ENCODE data around the gene PDE6D.

The PDE6D gene

DNA sequence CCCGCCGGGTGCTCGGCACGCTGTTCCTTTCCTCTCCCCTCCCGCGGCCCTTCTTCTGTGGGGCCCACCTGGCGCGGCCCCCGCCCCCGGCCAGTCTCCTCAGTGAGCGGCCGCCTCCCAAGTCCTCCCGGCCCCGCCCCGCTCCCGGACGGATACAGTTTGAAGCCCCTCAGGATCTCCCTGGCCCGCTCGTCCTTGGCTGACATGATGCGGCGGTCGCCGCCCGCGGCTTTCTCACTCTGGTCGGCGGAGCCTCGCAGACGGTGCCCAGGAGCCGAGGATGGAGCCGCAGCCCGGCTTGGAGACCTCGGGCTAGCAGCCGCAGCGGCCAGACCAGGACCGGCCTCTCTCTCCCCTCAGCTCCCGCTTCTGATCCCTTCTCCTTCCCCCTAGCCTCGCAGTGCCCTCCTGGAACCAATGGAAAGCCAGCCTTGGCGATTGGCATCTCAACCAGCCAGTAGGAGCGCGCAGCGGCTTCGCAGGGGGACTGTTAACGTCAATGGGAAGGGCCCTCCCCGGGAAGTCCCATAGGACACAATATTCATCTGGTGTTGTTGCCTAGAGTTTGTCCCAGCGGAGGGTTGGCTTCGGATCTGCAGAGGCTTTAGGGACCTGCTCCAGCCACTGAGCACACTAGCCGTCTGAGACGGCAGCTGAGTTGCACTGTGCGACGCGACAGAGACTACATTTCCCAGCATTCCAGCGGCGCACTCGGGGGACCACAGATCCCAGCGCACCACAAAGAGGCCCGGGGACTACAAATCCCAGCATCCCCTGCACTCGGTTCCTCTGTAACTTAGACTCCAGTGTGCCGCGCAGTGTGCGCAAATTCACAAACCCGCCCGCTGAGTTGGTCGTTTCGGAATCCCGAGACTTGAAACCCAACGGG lies at the start of gene PDE6D:
Gene PDE6D (minus strand): TSS at position 374 of the 889 bp plus-strand sequence. CDS start 168 bp downstream, at position 206.
- H3K27ac ChIP-seq = peak within 1 kb of the TSS; percentile 62
- DNase-seq (ENCODE audit: low read depth, low spot score) = peak; percentile 97

DNA sequence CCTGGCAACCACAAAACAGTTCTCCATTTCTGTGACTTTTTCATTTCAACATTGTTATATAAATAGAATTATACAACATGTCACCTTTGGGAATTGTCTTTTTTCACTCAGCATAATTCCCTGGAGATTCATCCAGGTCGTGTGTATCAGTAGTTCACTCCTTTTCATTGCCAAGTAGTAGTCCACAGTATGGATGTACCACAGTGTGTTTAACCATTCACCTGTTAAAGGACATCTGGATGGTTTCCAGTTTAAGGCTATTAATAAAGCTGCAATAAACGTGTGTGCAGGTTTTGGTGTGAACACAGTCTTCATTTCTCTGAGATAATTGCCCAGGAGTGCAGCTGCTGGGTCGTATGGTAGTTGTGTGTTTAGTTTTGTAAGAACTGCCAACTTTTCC lies 40.8 kb upstream of the PDE6D start:
- DNase-seq (ENCODE audit: low read depth, low spot score) = no peak
- no peak overlapping the region for H3K27ac ChIP-seq

- no peak for DNase-seq (ENCODE audit: low read depth, low spot score)
- no peak overlapping the region for H3K27ac ChIP-seq
Measured at GRCh38 chr2:231820786-231821303, 39.8 kb upstream of the PDE6D start.

GRCh38 chr2:231819447-231820042 lies 38.5 kb upstream of the PDE6D start:
- DNase-seq (ENCODE audit: low read depth, low spot score) = no peak
- no peak overlapping the region for H3K27ac ChIP-seq

DNA sequence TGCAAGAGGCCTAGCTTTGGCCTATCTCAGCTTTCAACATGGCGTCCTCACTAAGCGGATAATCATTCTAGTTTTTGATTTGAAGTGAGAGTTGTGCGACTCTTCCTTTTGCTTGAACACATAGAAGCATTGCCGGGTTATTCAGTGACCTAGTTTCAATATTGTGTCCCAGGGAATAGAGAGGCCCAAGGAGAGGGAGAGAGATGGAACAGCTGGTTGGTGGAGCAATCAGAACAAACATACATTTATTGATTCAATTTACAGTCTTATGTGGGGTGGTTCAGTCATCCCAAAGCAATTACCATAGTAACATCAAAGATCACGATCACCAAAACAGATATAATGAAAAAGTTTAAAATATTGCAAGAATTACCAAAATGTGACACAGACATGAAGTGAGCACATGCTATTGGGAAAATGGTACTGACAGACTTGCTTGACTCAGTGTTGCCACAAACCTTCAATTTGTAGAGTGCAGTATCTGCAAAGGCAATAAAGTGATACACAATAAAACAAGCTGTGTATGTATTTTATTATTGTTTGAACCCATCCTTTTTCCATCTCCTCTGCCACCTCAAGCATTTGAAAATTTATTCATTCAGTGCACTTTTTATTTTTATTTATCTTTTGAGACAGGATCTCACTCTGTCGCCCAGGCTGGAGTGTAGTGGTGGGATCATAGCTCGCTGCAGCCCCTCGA lies 35.4 kb upstream of the PDE6D start:
- H3K27ac ChIP-seq = no peak overlapping the region
- DNase-seq (ENCODE audit: low read depth, low spot score) = no peak

GRCh38 chr2:231810905-231811304 lies 29.8 kb upstream of the PDE6D start:
- no peak for DNase-seq (ENCODE audit: low read depth, low spot score)
- peak overlapping the region; percentile 38 for H3K27ac ChIP-seq

DNA sequence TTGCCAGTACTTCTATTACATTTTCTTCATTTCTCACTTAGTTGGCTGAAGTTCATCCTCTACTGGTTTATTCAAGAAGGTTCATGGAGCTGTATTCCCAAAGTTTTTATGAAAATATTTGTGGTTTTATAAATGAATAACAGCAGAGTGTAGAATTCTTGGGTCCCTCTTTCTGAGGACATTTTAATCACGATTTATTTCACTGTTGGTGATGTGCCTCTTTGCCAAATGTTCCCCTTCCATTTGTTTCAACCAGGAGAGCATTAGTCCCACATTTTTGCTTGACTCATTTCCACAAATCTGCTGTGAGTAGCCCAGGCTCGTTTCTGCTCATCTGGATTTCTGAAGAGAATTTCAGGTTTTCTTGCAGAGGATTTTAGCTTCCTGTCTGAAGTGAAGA lies 25.9 kb upstream of the PDE6D start:
- no peak for DNase-seq (ENCODE audit: low read depth, low spot score)
- H3K27ac ChIP-seq = no peak overlapping the region

DNA sequence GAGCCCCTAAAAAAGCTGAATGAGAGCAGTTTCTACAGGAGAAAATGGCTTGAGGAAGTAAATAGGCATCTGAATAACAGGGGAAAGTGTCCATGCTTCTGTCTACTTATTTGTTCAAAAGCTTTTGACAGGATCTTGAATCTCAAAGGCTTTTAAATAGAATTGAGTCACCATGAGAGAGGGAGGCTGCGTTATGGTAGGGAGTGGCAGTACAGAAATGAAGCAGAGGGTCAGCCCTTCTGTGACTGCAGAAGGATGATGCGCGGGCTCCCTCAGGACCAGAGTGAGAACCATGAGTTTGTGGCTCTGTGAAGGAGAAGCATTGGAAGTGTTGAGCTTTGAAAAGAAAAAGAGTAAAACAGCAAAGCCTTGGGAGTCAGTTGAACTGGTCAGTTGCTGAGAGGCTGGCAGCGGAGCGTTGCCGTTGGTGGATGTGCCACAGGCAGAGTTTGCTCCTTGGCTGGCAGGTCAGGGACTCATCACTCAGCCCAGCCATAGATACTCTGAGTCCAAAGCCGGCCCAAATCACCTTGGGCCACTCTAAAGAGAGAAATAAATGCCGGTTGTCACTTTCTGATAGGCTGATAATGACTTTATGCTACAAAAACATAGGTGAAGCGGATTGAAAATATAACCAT lies 22.5 kb upstream of the PDE6D start:
- no peak overlapping the region for H3K27ac ChIP-seq
- no peak for DNase-seq (ENCODE audit: low read depth, low spot score)

GRCh38 chr2:231800493-231801091 lies 19.5 kb upstream of the PDE6D start:
- DNase-seq (ENCODE audit: low read depth, low spot score) = no peak
- no peak overlapping the region for H3K27ac ChIP-seq

DNA sequence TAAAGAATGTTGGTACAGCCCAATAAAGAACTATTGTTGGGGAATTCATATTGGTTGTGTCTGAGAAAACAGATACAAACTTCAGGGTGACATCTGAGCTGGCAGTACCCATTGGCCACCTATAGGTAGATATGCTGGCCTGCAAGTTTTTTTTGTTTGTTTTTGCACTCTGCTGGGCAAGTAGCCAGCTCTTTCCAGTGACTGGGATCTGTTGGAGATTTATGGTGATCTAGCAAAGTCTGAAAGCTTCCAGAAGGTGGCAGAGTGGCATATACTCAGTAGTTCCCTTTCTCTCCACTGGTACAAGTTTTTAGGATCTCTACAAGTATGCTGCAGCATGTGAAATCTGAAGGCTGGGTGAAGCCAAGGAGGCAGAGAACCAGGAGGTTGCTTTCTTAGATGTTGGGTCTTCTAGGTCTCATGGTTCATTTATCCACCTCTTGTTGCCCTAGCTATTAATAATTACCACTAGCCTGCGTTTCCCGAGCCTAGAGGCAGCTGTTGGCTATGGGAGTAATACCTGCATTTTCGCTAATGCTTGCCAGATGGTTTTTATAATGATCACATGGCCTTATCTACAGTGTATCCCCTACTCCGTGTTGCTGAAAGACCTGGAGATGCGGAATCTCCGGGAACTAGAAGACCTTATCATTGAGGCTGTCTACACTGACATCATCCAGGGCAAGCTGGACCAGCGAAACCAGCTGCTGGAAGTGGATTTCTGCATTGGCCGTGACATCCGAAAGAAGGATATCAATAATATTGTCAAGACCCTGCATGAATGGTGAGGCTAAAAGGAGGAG lies 14.6 kb upstream of the PDE6D start:
- DNase-seq (ENCODE audit: low read depth, low spot score) = peak; percentile 68
- peak overlapping the region; percentile 64 for H3K27ac ChIP-seq

GRCh38 chr2:231794383-231794782 lies 13.3 kb upstream of the PDE6D start:
- no peak for DNase-seq (ENCODE audit: low read depth, low spot score)
- H3K27ac ChIP-seq = peak overlapping the region; percentile 64

DNA sequence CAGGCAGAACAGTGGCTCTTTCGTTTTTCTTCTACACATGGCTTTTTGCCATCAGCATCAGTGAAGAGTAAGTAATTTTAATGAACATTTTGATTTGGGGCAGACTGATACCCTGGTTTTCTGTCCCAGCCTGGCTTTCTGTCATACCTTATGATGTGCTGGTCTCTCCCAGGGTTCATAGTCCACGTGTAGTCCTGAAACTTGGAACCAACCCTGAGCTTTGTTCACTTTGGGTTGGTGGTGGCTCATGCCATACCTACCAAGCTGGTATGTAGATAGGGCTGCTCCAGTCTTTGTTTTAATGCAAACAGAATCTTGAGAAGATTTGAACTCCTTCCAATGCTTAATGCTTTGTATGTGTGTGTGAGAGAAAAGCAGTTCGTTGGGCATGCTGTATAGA lies 10.0 kb upstream of the PDE6D start:
- H3K27ac ChIP-seq = no peak overlapping the region
- no peak for DNase-seq (ENCODE audit: low read depth, low spot score)

DNA sequence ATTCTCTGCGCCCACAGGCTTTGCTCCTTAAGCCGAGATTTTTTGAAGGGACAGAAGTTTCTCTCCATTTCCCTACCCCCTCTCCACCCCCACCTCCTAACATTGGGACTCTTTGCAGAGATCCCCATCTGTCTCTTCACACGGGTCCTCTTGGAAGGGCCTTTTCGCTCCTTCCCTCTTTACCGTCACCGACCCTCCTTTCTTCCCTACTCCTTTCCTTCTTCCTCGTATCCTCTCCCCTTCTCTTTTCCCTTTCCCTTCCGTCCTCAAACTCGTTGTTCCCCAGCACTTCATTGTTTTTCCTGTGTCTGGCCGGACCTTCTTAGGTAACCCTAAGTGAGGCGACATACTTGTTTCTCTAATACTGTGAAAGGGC lies 5.8 kb upstream of the PDE6D start:
- no peak for DNase-seq (ENCODE audit: low read depth, low spot score)
- H3K27ac ChIP-seq = peak overlapping the region; percentile 47

DNA sequence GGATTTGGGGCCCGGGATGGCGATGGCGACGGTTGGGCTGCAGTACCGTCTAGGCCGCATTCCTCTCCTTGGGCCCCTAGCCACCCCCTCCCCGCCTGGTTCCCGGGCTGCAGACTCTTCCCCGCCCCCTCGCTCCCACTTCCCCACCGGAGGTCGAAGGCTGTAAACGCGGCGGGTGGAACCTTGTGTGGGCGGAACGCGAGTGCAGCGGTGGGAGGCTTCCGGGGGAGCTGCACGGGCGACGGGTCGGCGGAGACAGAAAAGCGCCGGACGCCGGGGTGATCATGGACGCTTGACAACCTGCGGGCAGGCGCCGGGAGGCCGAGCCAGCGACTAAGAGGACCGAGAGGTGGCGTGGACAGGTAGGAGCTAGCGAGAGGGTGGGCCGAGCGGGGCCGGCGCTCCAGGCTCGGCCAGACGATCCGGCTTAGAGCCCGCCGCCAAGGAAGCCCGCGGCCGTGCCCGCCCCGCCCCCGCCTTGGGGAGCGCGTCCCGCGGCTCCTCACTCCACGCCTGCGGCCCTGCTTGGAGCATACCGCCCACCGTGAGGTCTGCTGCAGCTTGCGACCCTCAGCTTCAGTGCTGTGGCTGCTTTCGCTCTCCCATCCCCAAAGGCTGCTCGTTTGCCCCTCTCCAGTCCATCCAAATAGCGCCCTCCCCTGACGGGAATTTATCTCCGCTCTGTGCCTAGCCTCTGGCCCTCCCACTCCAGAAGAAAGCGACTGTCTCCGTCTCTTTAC lies 5.3 kb upstream of the PDE6D start, which contains the start of gene COPS7B:
Gene COPS7B (plus strand): TSS at position 269 of the 740 bp plus-strand sequence. CDS start 2,126 bp downstream, outside the sequence.
- DNase-seq (ENCODE audit: low read depth, low spot score) = no peak
- peak within 1 kb of the TSS; percentile 47 for H3K27ac ChIP-seq

GRCh38 chr2:231785822-231786176 lies 4.7 kb upstream of the PDE6D start:
- DNase-seq (ENCODE audit: low read depth, low spot score) = no peak
- H3K27ac ChIP-seq = peak overlapping the region; percentile 47

DNA sequence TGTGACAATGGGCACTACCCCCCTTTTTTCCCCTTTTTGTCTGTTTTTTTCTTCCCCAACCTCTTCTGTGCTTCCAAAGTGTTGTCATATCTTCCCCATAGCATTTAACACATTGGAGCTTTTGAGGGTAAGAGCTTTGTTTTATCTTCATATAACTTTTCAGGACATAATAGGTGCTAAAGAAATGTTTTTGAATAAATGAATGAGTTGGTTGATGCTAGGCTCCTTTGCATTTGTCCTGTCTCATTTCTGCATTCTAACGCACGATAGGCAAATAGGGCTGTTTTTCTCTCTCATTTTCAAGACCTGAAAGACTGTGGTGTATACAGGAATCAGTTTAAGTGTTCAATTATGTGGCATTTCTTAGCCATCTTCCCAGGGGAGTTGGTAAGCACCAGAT lies 4.3 kb upstream of the PDE6D start:
- no peak for DNase-seq (ENCODE audit: low read depth, low spot score)
- H3K27ac ChIP-seq = no peak overlapping the region

- DNase-seq (ENCODE audit: low read depth, low spot score) = peak; percentile 56
- peak overlapping the region; percentile 62 for H3K27ac ChIP-seq
Measured at GRCh38 chr2:231781798-231782726, 980 bp upstream of the PDE6D start.

Data from epithelial cell of prostate (primary cell).